ENCODE results near the gene SH3BP4.

The SH3BP4 gene

GRCh38 chr2:235059161-235059560, 107.3 kb downstream of the SH3BP4 start:
- DNase-seq, result no peak

- DNase-seq, result no peak
Observed at GRCh38 chr2:235061656-235062055, 109.8 kb downstream of the SH3BP4 start.

GRCh38 chr2:235063471-235063961, 111.7 kb downstream of the SH3BP4 start:
- no peak for DNase-seq

- no peak for DNase-seq
Observed at GRCh38 chr2:235064976-235065375, 113.2 kb downstream of the SH3BP4 start.

GRCh38 chr2:235066490-235066889, 114.7 kb downstream of the SH3BP4 start:
- DNase-seq, result no peak

- DNase-seq, result no peak
Observed at GRCh38 chr2:235066895-235067294, 115.1 kb downstream of the SH3BP4 start.

- no peak for DNase-seq
Observed at GRCh38 chr2:235068701-235069100, 116.9 kb downstream of the SH3BP4 start.

GRCh38 chr2:235070063-235070706, 118.4 kb downstream of the SH3BP4 start:
- no peak for DNase-seq

GRCh38 chr2:235073868-235074413, 122.1 kb downstream of the SH3BP4 start:
- no peak for DNase-seq

GRCh38 chr2:235077046-235077445, 125.2 kb downstream of the SH3BP4 start:
- DNase-seq, result no peak

GRCh38 chr2:235078182-235078581, 126.4 kb downstream of the SH3BP4 start:
- DNase-seq, result no peak

GRCh38 chr2:235078914-235079472, 127.2 kb downstream of the SH3BP4 start:
- no peak for DNase-seq

- no peak for DNase-seq
Observed at GRCh38 chr2:235080101-235080500, 128.3 kb downstream of the SH3BP4 start.

GRCh38 chr2:235082578-235083338, 130.9 kb downstream of the SH3BP4 start:
- no peak for DNase-seq

GRCh38 chr2:235083822-235084221, 132.0 kb downstream of the SH3BP4 start:
- no peak for DNase-seq

GRCh38 chr2:235084424-235084823, 132.6 kb downstream of the SH3BP4 start:
- DNase-seq, result no peak

- DNase-seq, result no peak
Observed at GRCh38 chr2:235085476-235085875, 133.7 kb downstream of the SH3BP4 start.

GRCh38 chr2:235086481-235087184, 134.8 kb downstream of the SH3BP4 start:
- no peak for DNase-seq

- DNase-seq, result peak; percentile 88
Observed at GRCh38 chr2:235087832-235088495, 136.1 kb downstream of the SH3BP4 start.

GRCh38 chr2:235088496-235088921, 136.7 kb downstream of the SH3BP4 start:
- DNase-seq, result peak; percentile 54

GRCh38 chr2:235091421-235091820, 139.6 kb downstream of the SH3BP4 start:
- DNase-seq, result no peak

GRCh38 chr2:235091983-235092382, 140.2 kb downstream of the SH3BP4 start:
- no peak for DNase-seq
